ENCODE measurements around the gene PNKP. TPM values are rescaled to one million over a fixed set of nuclear protein-coding genes. Genes with fewer than 3 reads are reported as not detected.

The PNKP gene
- total and polyA plus RNA-seq, 2 of the 8 experiments (the other 6 are each of a cell fraction or from before 2014, with no cell fraction given) = 45.8 to 105 TPM

DNA sequence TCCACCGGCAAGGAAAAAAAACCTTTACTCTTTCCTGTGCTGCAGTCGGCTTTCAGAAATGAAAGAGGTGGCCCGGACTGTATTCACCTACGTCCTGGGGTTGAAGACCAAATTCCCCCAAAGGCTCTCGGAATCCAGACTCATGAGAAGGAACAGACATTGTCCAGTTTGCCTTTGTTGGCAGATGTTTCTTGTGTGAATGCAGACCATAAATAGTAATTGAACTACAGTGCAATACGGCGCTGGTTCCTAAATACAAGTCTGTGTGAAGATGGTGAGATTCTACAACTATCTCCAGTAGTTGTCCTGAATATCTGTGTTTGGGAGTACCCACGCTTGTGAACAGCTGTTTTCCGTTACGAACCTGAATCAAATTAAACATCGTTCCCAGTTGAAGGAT lies 27.7 kb downstream of the PNKP start:
- no peak overlapping the region for H2BK20ac ChIP-seq (ENCODE audit: low read length)
- no peaks in the 10 kb centered on the region for H3K27me3 ChIP-seq (replicated peaks in 1 of 4; ENCODE audit: control insufficient read depth in 3 of 4, extremely low read depth in 1 of 4, insufficient read depth in 3 of 4, low read length in 3 of 4)
- CTCF ChIA-PET (ENCODE audit: partially characterized antibody) = interaction anchor here (0.5 to 1.1 kb wide), 2 partner anchors 23 to 81 kb away, joined by 3 read pairs; no protein-coding TSS in a partner anchor
- H4K5ac ChIP-seq (ENCODE audit: insufficient read length, low read depth, low read length) = no peak overlapping the region
- POLR2A ChIA-PET (ENCODE audit: partially characterized antibody) = interaction anchor here (0.7 to 3.1 kb wide), 4 partner anchors 10 to 29 kb away, joined by 3 to 13 read pairs (median 3); partner anchors contain the start of genes FUZ and PTOV1
- no peak overlapping the region for H3K4me3 ChIP-seq (ENCODE audit: extremely low read depth in 1 of 4, insufficient read depth in 2 of 4, low read depth in 3 of 4, low read length in 4 of 4)
- DNase-seq (ENCODE audit: low read depth in 1 of 2, low spot score in 2 of 2) (no peak), FAIRE-seq (no peak)
- no peak overlapping the region for H2AK5ac ChIP-seq (ENCODE audit: low read depth, low read length)
- no peaks in the 10 kb centered on the region for H3K4me1 ChIP-seq (replicated peaks in 1 of 4; ENCODE audit: control insufficient read depth in 3 of 4, insufficient read depth in 4 of 4, low read length in 3 of 4)
- no peak overlapping the region for H3K9ac ChIP-seq (replicated peaks in 1 of 4; ENCODE audit: extremely low read depth in 1 of 4, low read depth in 3 of 4, low read length in 3 of 4)
- H2BK15ac ChIP-seq (ENCODE audit: low read length) = no peak overlapping the region
- H3K23me2 ChIP-seq (ENCODE audit: low read depth, low read length) = no peaks in the 10 kb centered on the region
- H2AFZ ChIP-seq (ENCODE audit: low read length) = no peak overlapping the region
- no peak overlapping the region for H2BK120ac ChIP-seq (replicated peaks; ENCODE audit: low read depth, low read length)
- 95% methylated on average over 11 of the region's 11 CpGs; no CpG with 5 or more reads in 1 of the 2 experiments for WGBS, 2 experiments (ENCODE audit: extremely low coverage in 1 of 2, insufficient coverage in 1 of 2, insufficient read length in 1 of 2, insufficient replicate concordance in 2 of 2, low coverage in 1 of 2, low lambda C conversion rate in 2 of 2, missing lambda C conversion rate in 1 of 2)
- H2BK12ac ChIP-seq (ENCODE audit: low read depth, low read length) = no peak overlapping the region
- H3K23ac ChIP-seq (ENCODE audit: insufficient read length) = no peak overlapping the region
- no peak overlapping the region for H3K18ac ChIP-seq (ENCODE audit: extremely low read depth, low read length)
- H3K27ac ChIP-seq (ENCODE audit: low read depth, low read length) = no peak overlapping the region
- H3K14ac ChIP-seq (ENCODE audit: insufficient read length) = no peak overlapping the region
- no peaks in the 10 kb centered on the region for H3K79me2 ChIP-seq (ENCODE audit: control insufficient read depth in 1 of 2, insufficient read depth in 2 of 2, low read length in 2 of 2)
- no peak overlapping the region for H4K91ac ChIP-seq (replicated peaks; ENCODE audit: insufficient read length, low read length)
- no peak overlapping the region for H3K4ac ChIP-seq (replicated peaks; ENCODE audit: insufficient read length, low read depth, low read length)
- peaks cover 3% of the 10 kb centered on the region; the same call in 1 of the 2 replicates for H3K79me1 ChIP-seq (ENCODE audit: low read depth, low read length)
- no peak overlapping the region for H2BK5ac ChIP-seq (ENCODE audit: low read depth, low read length)
- H3K36me3 ChIP-seq (ENCODE audit: control insufficient read depth in 2 of 4, insufficient read depth in 4 of 4, low read length in 3 of 4) = peaks cover 4 to 22% (median 9%) of the 10 kb centered on the region in 4 experiments; a peak in 6 of 8 replicates
- peaks cover 0 to 3% of the 10 kb centered on the region in 2 experiments for H4K20me1 ChIP-seq (replicated peaks in 1 of 2; ENCODE audit: control insufficient read depth in 1 of 2, insufficient read depth in 2 of 2, low read length in 2 of 2)
- H3K4me2 ChIP-seq (ENCODE audit: insufficient read depth in 1 of 2, low read depth in 2 of 2, low read length in 2 of 2) = no peak overlapping the region
- H4K8ac ChIP-seq (ENCODE audit: extremely low read depth, insufficient read depth, low read length) = no peak overlapping the region
- H3K9me3 ChIP-seq (ENCODE audit: insufficient read depth in 2 of 2, low read depth in 1 of 2, low read length in 1 of 2) = no peaks in the 10 kb centered on the region
- H3K56ac ChIP-seq (replicated peaks; ENCODE audit: insufficient read length, low read depth, low read length) = no peak overlapping the region
- TF ChIP-seq, protein P1, sequence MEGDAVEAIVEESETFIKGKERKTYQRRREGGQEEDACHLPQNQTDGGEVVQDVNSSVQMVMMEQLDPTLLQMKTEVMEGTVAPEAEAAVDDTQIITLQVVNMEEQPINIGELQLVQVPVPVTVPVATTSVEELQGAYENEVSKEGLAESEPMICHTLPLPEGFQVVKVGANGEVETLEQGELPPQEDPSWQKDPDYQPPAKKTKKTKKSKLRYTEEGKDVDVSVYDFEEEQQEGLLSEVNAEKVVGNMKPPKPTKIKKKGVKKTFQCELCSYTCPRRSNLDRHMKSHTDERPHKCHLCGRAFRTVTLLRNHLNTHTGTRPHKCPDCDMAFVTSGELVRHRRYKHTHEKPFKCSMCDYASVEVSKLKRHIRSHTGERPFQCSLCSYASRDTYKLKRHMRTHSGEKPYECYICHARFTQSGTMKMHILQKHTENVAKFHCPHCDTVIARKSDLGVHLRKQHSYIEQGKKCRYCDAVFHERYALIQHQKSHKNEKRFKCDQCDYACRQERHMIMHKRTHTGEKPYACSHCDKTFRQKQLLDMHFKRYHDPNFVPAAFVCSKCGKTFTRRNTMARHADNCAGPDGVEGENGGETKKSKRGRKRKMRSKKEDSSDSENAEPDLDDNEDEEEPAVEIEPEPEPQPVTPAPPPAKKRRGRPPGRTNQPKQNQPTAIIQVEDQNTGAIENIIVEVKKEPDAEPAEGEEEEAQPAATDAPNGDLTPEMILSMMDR (IDR thresholded peaks at IDR 0.05; ENCODE audit: control extremely low read depth in 1 of 3, insufficient read depth in 1 of 3, low read depth in 1 of 3, low read length in 3 of 3) = no peak
- TF ChIP-seq BRCA1 (IDR thresholded peaks at IDR 0.05; ENCODE audit: low read depth, low read length) = no peak
- TF ChIP-seq POU5F1 (IDR thresholded peaks at IDR 0.05; ENCODE audit: low read depth, low read length) = no peak
- no peak for TF ChIP-seq RXRA (IDR thresholded peaks at IDR 0.05; ENCODE audit: insufficient read depth, low read depth, low read length)
- no peak for TF ChIP-seq MAFK (IDR thresholded peaks at IDR 0.05; ENCODE audit: low read depth, low read length)
- TF ChIP-seq KDM4A (IDR thresholded peaks at IDR 0.05; ENCODE audit: low read depth, low read length, severe bottlenecking) = no peak
- TF ChIP-seq, protein P2, sequence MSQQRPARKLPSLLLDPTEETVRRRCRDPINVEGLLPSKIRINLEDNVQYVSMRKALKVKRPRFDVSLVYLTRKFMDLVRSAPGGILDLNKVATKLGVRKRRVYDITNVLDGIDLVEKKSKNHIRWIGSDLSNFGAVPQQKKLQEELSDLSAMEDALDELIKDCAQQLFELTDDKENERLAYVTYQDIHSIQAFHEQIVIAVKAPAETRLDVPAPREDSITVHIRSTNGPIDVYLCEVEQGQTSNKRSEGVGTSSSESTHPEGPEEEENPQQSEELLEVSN (IDR thresholded peaks at IDR 0.05) = no peak
- TF ChIP-seq ASH2L (IDR thresholded peaks at IDR 0.05; ENCODE audit: low read length) = no peak
- no peak for TF ChIP-seq BCL11A (IDR thresholded peaks at IDR 0.05; ENCODE audit: low read depth in 2 of 2, low read length in 2 of 2)
- no peak for TF ChIP-seq TBP (IDR thresholded peaks at IDR 0.05; ENCODE audit: low read depth, low read length)
- no peak for TF ChIP-seq EGR1 (IDR thresholded peaks at IDR 0.05; ENCODE audit: borderline replicate concordance, low read depth, low read length)

All from H1 (cell line).